ENCODE results near the gene GTPBP1. TPM values are rescaled to one million over a fixed set of nuclear protein-coding genes. Genes with fewer than 3 reads are reported as not detected.

Gene GTPBP1
- total and polyA plus RNA-seq, 2 of the 13 experiments (the other 11 are each of a cell fraction or from before 2014, with no cell fraction given), result 22.3 to 27.0 TPM

DNA sequence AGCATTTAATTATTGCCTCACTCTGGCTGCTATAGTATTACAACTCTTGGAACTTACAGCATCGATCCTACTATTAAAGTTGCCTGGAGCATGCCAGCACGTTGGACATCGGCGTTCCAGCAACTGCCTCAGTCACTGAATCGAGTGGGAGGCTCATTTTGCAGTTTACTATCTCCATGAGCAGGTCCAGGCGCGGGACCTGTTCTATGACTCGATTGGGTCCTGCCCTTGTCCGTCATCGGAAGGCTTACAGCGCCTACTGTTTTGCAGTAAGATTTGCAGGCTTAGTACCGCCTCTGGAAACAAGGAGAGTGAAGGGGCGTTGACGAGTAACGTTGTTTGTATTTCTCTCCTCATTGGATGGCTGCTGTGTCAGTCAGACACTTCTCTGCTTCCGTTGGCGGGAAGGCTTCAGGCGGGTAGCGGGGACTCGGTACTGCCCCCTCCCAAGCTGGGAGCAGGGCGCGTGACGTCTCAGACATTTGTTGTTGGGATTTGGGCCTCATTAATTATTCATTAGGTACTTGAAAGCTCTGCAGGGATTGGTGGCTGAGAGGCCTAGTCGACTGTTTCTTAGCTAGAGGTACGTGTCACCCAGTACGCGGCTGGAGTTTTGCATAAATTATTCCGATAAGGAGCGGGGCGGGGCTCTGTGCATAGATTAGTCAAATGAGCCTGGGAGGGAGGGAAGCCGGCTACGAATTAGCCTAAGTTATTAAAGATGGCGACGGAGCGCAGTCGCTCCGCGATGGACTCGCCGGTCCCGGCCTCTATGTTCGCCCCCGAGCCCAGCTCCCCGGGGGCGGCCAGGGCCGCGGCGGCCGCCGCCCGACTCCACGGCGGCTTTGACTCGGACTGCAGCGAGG, at the start of gene GTPBP1 (continued):
- TF ChIP-seq, protein P1, sequence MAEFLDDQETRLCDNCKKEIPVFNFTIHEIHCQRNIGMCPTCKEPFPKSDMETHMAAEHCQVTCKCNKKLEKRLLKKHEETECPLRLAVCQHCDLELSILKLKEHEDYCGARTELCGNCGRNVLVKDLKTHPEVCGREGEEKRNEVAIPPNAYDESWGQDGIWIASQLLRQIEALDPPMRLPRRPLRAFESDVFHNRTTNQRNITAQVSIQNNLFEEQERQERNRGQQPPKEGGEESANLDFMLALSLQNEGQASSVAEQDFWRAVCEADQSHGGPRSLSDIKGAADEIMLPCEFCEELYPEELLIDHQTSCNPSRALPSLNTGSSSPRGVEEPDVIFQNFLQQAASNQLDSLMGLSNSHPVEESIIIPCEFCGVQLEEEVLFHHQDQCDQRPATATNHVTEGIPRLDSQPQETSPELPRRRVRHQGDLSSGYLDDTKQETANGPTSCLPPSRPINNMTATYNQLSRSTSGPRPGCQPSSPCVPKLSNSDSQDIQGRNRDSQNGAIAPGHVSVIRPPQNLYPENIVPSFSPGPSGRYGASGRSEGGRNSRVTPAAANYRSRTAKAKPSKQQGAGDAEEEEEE (CRISPR knock-in tag; IDR thresholded peaks at IDR 0.05; ENCODE audit: borderline replicate concordance), result no peak
- TF ChIP-seq MXI1 (IDR thresholded peaks at IDR 0.05; ENCODE audit: borderline replicate concordance, low read depth, low read length) (peak; percentile 71; the same call in 1 of the 3 replicates), ZNF337 (CRISPR knock-in tag; IDR thresholded peaks at IDR 0.05; ENCODE audit: borderline replicate concordance, low read depth) (no peak), ZNF615 (CRISPR knock-in tag; IDR thresholded peaks at IDR 0.05; ENCODE audit: borderline replicate concordance) (no peak), PHF21A (CRISPR knock-in tag; IDR thresholded peaks at IDR 0.05) (peak; percentile 64; the same call in 1 of the 2 replicates), PAWR (CRISPR knock-in tag; IDR thresholded peaks at IDR 0.05; ENCODE audit: borderline replicate concordance) (no peak), JARID2 (CRISPR knock-in tag; IDR thresholded peaks at IDR 0.05; ENCODE audit: insufficient replicate concordance) (no peak), ZNF20 (CRISPR knock-in tag; IDR thresholded peaks at IDR 0.05) (no peak), AKNA (CRISPR knock-in tag; IDR thresholded peaks at IDR 0.05; ENCODE audit: borderline replicate concordance) (no peak), ISL2 (CRISPR knock-in tag; IDR thresholded peaks at IDR 0.05) (no peak), EHMT2 (IDR thresholded peaks at IDR 0.05; ENCODE audit: borderline replicate concordance, low read depth, low read length) (no peak), NAIF1 (CRISPR knock-in tag; IDR thresholded peaks at IDR 0.05; ENCODE audit: borderline replicate concordance) (no peak)
- TF ChIP-seq, protein P2, sequence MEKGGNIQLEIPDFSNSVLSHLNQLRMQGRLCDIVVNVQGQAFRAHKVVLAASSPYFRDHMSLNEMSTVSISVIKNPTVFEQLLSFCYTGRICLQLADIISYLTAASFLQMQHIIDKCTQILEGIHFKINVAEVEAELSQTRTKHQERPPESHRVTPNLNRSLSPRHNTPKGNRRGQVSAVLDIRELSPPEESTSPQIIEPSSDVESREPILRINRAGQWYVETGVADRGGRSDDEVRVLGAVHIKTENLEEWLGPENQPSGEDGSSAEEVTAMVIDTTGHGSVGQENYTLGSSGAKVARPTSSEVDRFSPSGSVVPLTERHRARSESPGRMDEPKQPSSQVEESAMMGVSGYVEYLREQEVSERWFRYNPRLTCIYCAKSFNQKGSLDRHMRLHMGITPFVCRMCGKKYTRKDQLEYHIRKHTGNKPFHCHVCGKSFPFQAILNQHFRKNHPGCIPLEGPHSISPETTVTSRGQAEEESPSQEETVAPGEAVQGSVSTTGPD (CRISPR knock-in tag; IDR thresholded peaks at IDR 0.05), result no peak
